Stimulated activated naive CD8-positive, alpha-beta T cell treated with anti-CD3 and anti-CD28 coated beads, Interleukin-15, Interleukin-2, amounts not matched to agents 100 ng/mL and 50 ng/mL, for 24 hours (primary cell): ENCODE data around the gene HES1.
A peak's percentile ranks its signal among the peaks of the same experiment; 100 is the strongest.

Source experiments
- H3K27ac Mint-ChIP-seq: one replicate; pipeline ENCODE4 v1.8.0; 2021; ENCODE audit warnings: mild to moderate bottlenecking, mixed read lengths
- H3K27me3 Mint-ChIP-seq: one replicate; pipeline ENCODE4 v1.8.0; 2021; ENCODE audit warnings: mixed read lengths
- H3K36me3 Mint-ChIP-seq: one replicate; pipeline ENCODE4 v1.8.0; 2021; ENCODE audit warnings: low read depth, mixed read lengths
- H3K4me1 Mint-ChIP-seq: one replicate; pipeline ENCODE4 v1.8.0; 2021; ENCODE audit warnings: low read depth, mixed read lengths
- H3K4me3 Mint-ChIP-seq: one replicate; pipeline ENCODE4 v1.8.0; 2021; ENCODE audit warnings: mild to moderate bottlenecking, mixed read lengths
- H3K9me3 Mint-ChIP-seq: one replicate; pipeline ENCODE4 v1.8.0; 2021; ENCODE audit warnings: mixed read lengths

HES1 gene

DNA sequence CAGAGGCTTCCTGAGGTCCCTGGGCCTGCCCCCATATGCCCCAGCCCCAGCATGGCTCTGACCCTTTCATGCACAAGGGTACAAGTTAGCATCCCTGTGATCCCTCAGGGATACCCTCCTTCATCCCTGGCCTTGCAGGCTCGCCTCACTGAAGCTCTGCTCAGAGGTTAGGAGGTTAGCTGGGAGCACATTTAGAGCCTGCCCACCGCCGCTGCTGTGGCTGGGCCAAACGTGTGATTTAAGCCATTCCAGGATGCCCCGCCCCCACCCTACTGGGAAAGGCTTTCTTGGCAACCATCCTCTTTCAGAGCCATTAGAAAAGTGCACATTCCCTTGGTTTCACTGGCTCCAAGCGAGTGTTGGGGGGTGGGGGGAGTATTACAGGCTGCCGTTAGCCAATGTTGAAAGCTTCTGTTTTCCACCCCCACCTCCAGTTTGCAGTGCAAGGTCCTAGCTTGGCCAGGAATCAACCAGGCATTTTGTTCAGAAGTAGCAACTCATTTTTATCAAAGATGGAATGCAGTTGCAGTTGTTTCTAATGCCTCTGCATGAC is 6.3 kb upstream of the HES1 start:
- no peak overlapping the region for H3K27ac Mint-ChIP-seq
- no peak overlapping the region for H3K4me3 Mint-ChIP-seq
- no peaks in the 10 kb centered on the region for H3K9me3 Mint-ChIP-seq
- no peaks in the 10 kb centered on the region for H3K36me3 Mint-ChIP-seq
- H3K4me1 Mint-ChIP-seq = peaks cover 31% of the 10 kb centered on the region
- H3K27me3 Mint-ChIP-seq = peaks cover 56% of the 10 kb centered on the region

DNA sequence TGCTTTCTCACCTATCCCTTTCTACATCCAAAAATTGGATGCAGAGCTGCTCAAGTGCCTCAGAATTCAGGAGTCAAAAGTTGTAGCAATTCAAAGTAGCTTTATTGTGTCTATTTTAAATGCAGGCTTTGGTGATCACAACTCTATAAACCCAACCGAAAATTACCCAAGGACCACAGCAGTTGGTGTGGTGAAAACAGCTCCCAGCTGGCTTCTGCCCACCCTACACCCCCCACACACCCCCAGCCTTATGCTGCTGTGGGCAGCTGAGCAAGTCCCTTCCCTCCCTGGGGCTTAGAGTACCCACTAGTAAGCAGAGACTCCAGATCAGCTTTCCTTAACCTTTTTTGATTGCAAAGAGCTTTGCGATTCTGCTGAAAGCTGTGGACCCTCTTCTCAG is 5.8 kb upstream of the HES1 start:
- H3K36me3 Mint-ChIP-seq = no peaks in the 10 kb centered on the region
- H3K27ac Mint-ChIP-seq = no peak overlapping the region
- H3K9me3 Mint-ChIP-seq = no peaks in the 10 kb centered on the region
- peaks cover 56% of the 10 kb centered on the region for H3K27me3 Mint-ChIP-seq
- H3K4me3 Mint-ChIP-seq = no peak overlapping the region
- peaks cover 35% of the 10 kb centered on the region for H3K4me1 Mint-ChIP-seq

DNA sequence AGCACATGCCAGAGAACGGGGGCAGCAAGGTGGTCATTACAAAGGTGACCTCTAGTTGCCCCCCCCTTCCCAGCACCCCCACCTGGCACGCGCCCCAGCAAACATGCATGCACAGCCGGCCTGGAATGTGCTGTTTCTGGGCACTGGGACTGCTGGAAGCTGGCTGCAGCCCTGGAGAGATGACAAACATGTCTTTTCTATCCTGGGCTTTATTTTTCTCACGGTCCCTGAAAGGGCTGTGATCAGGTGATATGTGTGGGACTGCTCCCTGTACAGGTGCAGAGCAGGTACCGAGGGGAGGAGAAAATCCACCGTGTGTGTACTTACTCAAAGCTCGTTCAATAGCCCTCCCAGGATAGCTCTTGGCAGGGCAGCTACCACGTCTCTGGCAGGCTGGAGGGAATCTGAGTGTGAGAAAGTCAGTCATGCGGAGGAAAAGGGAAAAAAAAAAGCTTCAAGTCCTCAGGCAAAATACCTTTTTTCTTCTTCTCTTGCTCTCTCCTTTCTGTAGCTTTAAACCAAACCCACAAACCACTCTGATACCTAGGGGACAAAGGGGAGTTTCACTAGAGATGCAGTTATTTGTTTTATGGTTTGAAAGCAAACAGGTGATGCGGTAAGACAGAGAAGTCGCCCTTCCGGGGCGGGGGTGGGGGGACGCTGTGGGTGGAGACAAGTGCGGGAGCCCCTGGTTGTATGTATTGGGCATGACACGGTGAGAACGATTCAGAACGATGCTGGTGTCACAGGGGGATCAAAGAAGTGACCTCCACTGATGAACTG is 5.0 kb upstream of the HES1 start:
- H3K4me3 Mint-ChIP-seq = no peak overlapping the region

DNA sequence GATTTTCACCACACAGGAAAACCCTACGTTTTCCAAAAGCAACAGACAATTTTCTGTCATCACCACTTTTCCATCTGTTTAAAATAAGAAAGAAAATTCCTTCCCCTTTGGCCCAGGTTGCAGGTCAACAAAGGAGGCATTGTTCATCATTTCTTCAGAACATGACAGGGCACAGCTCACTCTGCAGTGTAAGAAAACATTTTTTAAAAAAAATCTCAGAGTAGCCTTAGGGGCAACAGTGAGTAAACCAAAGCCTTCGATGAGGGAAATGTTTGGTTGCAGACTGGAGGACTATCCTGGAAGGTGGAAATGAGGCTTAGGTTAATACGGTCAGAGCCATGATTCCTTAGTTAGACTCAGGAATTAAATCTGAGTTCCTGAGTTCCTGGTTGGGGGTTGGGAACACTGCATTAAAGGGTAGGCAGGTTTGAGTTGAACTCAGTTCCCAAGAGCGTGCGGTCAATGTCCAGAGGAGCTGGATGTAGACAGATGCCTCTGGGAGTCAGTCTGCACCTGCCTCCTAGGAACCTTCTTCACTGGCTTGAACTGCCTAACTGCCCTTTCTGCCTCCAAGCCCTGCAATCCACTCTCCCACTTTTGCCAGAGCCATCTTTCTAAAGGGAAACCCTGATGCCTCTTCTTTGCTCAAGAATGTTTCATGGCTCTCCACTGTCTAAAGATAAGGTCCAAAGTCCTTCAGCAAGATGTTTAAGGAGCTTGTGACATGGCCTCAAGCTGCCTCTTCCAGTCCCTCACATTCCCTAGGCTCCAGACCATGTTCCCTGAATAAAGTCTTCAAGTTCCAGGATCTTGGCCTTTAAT is 3.3 kb upstream of the HES1 start:
- H3K4me3 Mint-ChIP-seq = no peak overlapping the region

More for the DNA sequence above, 5.0 kb upstream of the HES1 start:
- no peaks in the 10 kb centered on the region for H3K36me3 Mint-ChIP-seq
- no peak overlapping the region for H3K27ac Mint-ChIP-seq
- no peaks in the 10 kb centered on the region for H3K9me3 Mint-ChIP-seq
- peaks cover 60% of the 10 kb centered on the region for H3K27me3 Mint-ChIP-seq
- peaks cover 43% of the 10 kb centered on the region for H3K4me1 Mint-ChIP-seq

DNA sequence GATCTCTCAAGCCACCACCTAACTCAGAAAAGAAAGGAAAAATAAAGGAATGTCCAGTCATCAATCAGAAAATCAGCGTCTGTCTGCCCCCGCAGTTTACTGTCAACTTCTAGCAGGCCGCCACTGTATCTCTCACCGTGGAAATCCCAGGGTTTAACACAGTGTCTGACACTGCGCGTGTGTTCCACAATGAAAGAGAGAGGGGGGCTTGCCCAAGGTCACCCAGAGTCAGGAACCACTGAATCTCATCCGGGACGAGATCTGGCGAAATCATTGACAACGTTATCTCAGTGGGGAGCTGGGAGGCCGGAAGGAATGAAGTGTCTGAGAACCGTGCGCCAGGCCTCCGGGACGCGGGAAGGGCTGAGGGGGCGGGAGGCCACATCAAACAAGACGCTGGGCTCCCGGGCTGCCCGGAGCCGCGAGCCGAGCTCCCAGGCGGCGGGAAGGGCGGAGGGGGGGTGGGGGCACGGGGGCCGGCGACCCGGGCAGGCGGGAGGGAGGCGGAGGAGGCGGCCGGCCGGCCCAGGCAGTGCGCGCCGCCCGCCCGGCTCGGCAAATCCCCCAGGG is 2.2 kb upstream of the HES1 start:
- peaks cover 68% of the 10 kb centered on the region for H3K27me3 Mint-ChIP-seq
- H3K27ac Mint-ChIP-seq = peak overlapping the region; percentile 67

More for the DNA sequence above, 3.3 kb upstream of the HES1 start:
- H3K27me3 Mint-ChIP-seq = peaks cover 68% of the 10 kb centered on the region
- no peak overlapping the region for H3K27ac Mint-ChIP-seq
- H3K36me3 Mint-ChIP-seq = no peaks in the 10 kb centered on the region
- peaks cover 59% of the 10 kb centered on the region for H3K4me1 Mint-ChIP-seq
- H3K9me3 Mint-ChIP-seq = no peaks in the 10 kb centered on the region

DNA sequence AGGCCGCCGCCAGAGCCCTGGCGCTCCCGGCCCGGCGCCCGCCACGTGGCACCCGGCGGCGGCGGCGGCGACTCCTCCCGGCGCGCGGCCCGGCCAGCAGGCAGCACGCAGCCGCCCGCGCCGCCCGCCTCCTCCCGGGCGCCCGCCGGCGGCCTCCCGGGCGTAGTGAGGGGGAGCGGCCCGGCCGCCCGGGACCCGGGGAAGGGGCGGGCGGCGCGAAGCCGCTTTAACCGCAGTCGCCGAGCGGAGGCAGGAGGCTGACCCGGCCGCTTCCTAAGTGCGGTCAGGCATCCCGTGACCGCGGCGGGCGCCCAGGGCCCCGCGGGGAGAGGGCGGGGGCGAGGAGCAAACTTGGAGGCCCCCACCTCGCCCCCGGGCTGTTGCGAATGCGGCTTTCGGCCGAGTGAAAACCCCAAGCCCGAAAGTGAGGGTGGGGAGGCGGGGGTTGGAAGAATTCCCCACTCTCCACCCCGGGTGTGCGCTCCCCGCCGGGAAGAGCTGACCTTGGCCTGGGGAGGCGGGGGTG is 1.7 kb upstream of the HES1 start:
- peaks cover 68% of the 10 kb centered on the region for H3K4me1 Mint-ChIP-seq
- no peaks in the 10 kb centered on the region for H3K36me3 Mint-ChIP-seq
- H3K27me3 Mint-ChIP-seq = peaks cover 73% of the 10 kb centered on the region
- H3K27ac Mint-ChIP-seq = no peak overlapping the region
- H3K4me3 Mint-ChIP-seq = peak overlapping the region; percentile 77
- H3K9me3 Mint-ChIP-seq = no peaks in the 10 kb centered on the region

More for the DNA sequence above, 2.2 kb upstream of the HES1 start:
- H3K4me1 Mint-ChIP-seq = peaks cover 63% of the 10 kb centered on the region
- no peaks in the 10 kb centered on the region for H3K9me3 Mint-ChIP-seq
- H3K4me3 Mint-ChIP-seq = peak overlapping the region; percentile 73
- H3K36me3 Mint-ChIP-seq = no peaks in the 10 kb centered on the region

DNA sequence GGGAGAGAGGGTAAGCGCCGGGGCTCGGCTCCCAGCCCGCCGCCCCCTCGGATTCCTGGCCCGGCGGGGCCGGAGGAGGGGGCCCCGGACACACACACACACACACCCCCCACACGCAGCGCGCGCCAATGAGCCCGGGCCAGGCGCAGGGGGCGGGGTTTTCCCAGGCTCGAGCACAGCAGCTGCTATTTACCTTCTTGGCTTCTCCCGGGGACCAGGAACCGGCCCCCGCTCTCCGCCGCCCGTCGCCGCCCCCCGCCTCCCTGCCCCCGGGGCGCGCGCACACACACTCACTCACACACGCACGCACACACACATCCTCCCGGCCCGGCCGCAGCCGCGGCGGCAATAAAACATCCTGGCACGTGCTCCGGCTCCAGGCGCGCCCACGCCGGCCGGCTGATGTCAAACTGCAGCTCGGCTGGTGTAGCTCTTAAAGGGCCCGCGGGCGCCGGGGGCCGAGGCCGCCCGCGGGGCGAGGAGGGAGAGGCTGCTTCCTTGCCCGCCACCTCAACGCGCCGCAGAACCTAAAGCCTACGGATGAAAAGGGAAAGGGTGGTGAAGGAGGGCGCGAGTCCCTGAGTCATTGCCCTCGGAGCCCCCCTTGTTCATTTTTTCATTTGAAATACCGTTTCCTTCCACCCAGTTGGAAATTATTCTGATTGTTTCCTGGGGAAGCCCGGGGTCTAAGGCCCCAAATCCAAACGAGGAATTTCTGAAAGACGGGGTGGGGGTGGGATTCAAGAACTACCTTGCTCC is 1.0 kb upstream of the HES1 start:
- Mint-ChIP-seq H3K36me3 (no peaks in the 10 kb centered on the region), H3K27me3 (peaks cover 78% of the 10 kb centered on the region), H3K4me3 (peak overlapping the region; percentile 77), H3K4me1 (peaks cover 71% of the 10 kb centered on the region), H3K9me3 (no peaks in the 10 kb centered on the region), H3K27ac (peak overlapping the region; percentile 87)

DNA sequence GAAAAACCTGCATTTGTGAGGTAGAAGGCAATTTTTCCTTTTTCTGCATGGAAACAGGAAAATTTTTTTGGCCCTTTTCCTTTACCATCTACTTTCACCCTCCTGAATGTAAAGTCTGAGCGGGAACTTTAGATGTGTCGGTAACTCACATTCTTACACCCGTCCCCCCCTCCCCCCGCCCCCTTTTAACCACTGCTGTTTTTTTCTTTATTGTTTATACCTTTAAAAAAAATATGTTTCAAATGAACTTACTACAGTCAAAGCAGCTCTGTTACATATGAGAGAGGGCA is 487 bp upstream of the HES1 start:
- Mint-ChIP-seq H3K9me3 (no peaks in the 10 kb centered on the region), H3K4me3 (peak overlapping the region; percentile 77), H3K36me3 (no peaks in the 10 kb centered on the region), H3K4me1 (peaks cover 75% of the 10 kb centered on the region), H3K27ac (no peak overlapping the region), H3K27me3 (peaks cover 78% of the 10 kb centered on the region)

DNA sequence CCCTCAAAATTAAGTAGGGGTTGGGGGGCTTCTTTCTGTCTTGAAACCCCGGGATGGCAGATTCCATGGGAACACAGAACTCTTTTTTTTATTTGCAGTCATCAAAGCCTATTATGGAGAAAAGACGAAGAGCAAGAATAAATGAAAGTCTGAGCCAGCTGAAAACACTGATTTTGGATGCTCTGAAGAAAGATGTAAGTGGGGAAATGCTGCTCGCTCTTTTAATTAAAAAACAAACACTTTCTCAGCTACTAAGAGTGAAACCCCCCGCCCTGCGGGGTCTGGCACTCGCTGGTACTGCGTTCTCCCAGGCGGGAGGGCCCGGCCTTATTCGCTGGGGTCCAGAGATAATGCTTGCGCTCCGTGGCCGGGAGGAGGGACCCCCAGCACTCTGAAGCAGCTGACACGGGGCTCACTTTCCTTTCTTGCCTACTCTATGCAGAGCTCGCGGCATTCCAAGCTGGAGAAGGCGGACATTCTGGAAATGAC is 615 bp downstream of the HES1 start:
- Mint-ChIP-seq H3K4me1 (peaks cover 66% of the 10 kb centered on the region), H3K27me3 (peaks cover 68% of the 10 kb centered on the region), H3K27ac (no peak overlapping the region), H3K36me3 (no peaks in the 10 kb centered on the region), H3K4me3 (peak overlapping the region; percentile 77), H3K9me3 (no peaks in the 10 kb centered on the region)

DNA sequence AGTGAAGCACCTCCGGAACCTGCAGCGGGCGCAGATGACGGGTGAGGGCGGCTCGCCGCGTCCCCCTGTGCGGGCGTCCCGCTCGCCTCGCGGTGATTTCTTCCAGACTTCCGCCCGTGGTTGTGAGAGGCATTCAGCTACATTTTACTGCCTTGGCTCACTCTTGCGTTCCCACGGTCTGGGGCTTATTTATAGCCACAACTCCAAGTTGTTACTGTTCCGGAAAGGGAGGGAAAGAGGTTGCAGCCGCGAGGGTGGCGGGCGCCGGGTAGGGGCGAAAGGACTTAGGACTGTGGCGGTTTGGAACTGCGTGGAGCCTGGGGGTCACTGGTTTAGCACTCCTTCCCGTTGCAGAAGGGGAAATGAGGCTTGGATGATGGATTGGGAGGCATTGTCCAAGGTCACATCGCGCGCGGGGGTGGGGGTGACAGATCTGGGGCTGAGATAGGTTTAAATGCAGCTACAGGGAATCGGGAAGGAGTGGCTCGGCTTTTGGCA is 1.1 kb downstream of the HES1 start:
- no peaks in the 10 kb centered on the region for H3K36me3 Mint-ChIP-seq
- H3K4me1 Mint-ChIP-seq = peaks cover 66% of the 10 kb centered on the region
- peak overlapping the region; percentile 77 for H3K4me3 Mint-ChIP-seq
- H3K9me3 Mint-ChIP-seq = no peaks in the 10 kb centered on the region
- peaks cover 65% of the 10 kb centered on the region for H3K27me3 Mint-ChIP-seq
- peak overlapping the region; percentile 23 for H3K27ac Mint-ChIP-seq

DNA sequence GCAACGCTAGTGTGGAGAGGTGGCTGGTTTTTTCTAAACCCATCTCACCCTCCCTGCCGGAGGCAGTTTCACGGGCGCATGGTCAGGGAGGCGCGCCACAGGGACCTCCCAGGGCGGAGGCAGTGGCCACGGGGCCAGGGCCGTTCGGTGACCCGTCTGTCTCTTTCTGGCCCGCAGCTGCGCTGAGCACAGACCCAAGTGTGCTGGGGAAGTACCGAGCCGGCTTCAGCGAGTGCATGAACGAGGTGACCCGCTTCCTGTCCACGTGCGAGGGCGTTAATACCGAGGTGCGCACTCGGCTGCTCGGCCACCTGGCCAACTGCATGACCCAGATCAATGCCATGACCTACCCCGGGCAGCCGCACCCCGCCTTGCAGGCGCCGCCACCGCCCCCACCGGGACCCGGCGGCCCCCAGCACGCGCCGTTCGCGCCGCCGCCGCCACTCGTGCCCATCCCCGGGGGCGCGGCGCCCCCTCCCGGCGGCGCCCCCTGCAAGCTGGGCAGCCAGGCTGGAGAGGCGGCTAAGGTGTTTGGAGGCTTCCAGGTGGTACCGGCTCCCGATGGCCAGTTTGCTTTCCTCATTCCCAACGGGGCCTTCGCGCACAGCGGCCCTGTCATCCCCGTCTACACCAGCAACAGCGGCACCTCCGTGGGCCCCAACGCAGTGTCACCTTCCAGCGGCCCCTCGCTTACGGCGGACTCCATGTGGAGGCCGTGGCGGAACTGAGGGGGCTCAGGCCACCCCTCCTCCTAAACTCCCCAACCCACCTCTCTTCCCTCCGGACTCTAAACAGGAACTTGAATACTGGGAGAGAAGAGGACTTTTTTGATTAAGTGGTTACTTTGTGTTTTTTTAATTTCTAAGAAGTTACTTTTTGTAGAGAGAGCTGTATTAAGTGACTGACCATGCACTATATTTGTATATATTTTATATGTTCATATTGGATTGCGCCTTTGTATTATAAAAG is 1.8 kb downstream of the HES1 start:
- H3K4me1 Mint-ChIP-seq = peaks cover 65% of the 10 kb centered on the region
- no peaks in the 10 kb centered on the region for H3K36me3 Mint-ChIP-seq
- no peaks in the 10 kb centered on the region for H3K9me3 Mint-ChIP-seq
- H3K27ac Mint-ChIP-seq = no peak overlapping the region
- H3K4me3 Mint-ChIP-seq = peak overlapping the region; percentile 77
- peaks cover 59% of the 10 kb centered on the region for H3K27me3 Mint-ChIP-seq

DNA sequence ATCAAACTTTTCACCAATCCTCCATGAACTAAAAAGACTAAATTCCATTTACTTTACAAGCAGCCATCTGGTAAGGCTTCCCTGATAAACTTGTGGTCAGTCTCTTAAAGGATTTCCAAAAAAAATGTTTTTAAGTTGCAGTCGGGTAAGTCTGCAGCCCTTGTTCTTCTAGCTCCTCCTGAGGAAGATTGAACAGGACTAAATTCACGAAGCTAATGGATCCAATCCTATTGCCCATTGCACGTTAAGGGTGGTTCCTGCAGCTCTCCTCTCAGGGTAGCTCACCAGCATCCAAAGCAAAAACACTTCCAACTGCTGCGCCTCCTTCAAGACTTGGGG is 2.8 kb downstream of the HES1 start:
- H3K4me3 Mint-ChIP-seq = no peak overlapping the region
- H3K27ac Mint-ChIP-seq = no peak overlapping the region
- H3K36me3 Mint-ChIP-seq = no peaks in the 10 kb centered on the region
- H3K27me3 Mint-ChIP-seq = peaks cover 55% of the 10 kb centered on the region
- no peaks in the 10 kb centered on the region for H3K9me3 Mint-ChIP-seq
- peaks cover 56% of the 10 kb centered on the region for H3K4me1 Mint-ChIP-seq

DNA sequence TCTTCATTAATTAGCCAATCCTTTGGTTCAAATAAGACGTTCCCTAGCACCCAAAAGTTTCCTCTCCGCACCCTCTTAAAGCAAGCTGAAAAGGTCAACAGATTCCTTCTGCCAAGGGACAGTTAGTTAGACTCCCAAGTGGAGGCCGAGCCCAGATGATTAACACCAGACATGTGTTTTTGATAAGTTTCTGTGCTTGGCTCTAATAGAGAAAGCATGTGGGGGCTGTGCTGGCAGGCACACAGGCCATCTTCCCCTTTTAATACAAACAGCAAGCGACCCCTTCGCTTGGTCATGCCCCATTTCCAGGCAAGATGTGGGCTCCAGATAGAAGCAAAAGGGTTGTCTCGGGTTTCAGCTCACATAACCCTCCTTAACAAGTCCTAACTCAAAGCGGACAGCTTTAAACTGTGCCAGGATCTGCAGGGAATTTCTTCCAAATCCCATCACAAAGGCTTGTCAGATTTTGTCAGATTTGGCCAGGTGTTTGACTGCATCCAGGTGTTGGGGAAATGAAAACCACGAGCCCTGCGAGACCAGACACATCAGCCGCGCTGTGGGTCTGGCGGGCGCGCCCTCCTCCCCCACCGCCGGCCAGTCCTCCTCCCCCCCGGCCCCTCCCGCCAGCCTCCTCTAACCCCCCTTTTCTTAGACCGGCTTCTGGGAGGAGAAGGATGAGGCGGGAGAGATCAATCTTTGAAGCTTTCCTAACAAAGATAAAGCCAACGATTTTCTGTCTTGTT is 3.3 kb downstream of the HES1 start:
- no peaks in the 10 kb centered on the region for H3K36me3 Mint-ChIP-seq
- no peaks in the 10 kb centered on the region for H3K9me3 Mint-ChIP-seq
- H3K27ac Mint-ChIP-seq = no peak overlapping the region
- peaks cover 54% of the 10 kb centered on the region for H3K4me1 Mint-ChIP-seq
- peaks cover 57% of the 10 kb centered on the region for H3K27me3 Mint-ChIP-seq
- no peak overlapping the region for H3K4me3 Mint-ChIP-seq
